Omental fat pad (tissue), 4 donors: ENCODE results near the gene GPR157. TPM values are rescaled to one million over a fixed set of nuclear protein-coding genes. Genes with fewer than 3 reads are reported as not detected.
"Not testable (repeated sequence)": the region's sequence is repeated elsewhere in the genome, so short reads cannot be mapped to it uniquely, and the experiment has no call there.

ENCODE experiments used
- ATAC-seq: fragments of 150-250 bp; one replicate; pipeline ENCODE4 v1.9.1; 2016; ENCODE audit warnings: mild to moderate bottlenecking, moderate library complexity; ENCODE audit not compliant: low FRiP score
- DNase-seq: peaks from one replicate; pipeline ENCODE4 v3.0.0-alpha.2; 2019; ENCODE audit warnings: low spot score
- CTCF ChIP-seq, 3 donors: fragments of 450-650 bp; IDR thresholded peaks; one replicate each; pipeline ENCODE4 v1.5.1; 2016 to 2017; ENCODE audit warnings: antibody characterized with exemption in 3 of 3, mild to moderate bottlenecking in 3 of 3, moderate library complexity in 2 of 3
- total RNA-seq, 4 donors: library from RNA; depleted of rRNA; stranded (reverse); fragments of >200 nt; gene quantifications; one replicate each; pipeline ENCODE4 v1.1.0, GENCODE V29; 2016

GPR157 gene
- total RNA-seq, 4 donors from 2014 or later: 1.6 to 8.8 (median 6.9) TPM

GRCh38 chr1:9165396-9165795 lies 36.5 kb upstream of the GPR157 start:
- ATAC-seq (no peak), DNase-seq (no peak)
- no peak for TF ChIP-seq CTCF (IDR thresholded peaks at IDR 0.05)

GRCh38 chr1:9164919-9165318 lies 36.0 kb upstream of the GPR157 start:
- ATAC-seq: no peak
- no peak for DNase-seq
- TF ChIP-seq CTCF (IDR thresholded peaks at IDR 0.05): no peak

GRCh38 chr1:9164532-9164900 lies 35.6 kb upstream of the GPR157 start:
- DNase-seq: no peak
- no peak for TF ChIP-seq CTCF (IDR thresholded peaks at IDR 0.05)
- ATAC-seq: no peak

GRCh38 chr1:9161963-9162362 lies 33.1 kb upstream of the GPR157 start:
- DNase-seq (no peak), ATAC-seq (no peak)
- no peak for TF ChIP-seq CTCF (IDR thresholded peaks at IDR 0.05)

GRCh38 chr1:9161342-9161741 lies 32.4 kb upstream of the GPR157 start:
- no peak for DNase-seq
- no peak for ATAC-seq

GRCh38 chr1:9160079-9160717 lies 31.3 kb upstream of the GPR157 start:
- ATAC-seq: no peak
- no peak for TF ChIP-seq CTCF (IDR thresholded peaks at IDR 0.05)
- DNase-seq: no peak

More at GRCh38 chr1:9161342-9161741, 32.4 kb upstream of the GPR157 start:
- no peak for TF ChIP-seq CTCF (IDR thresholded peaks at IDR 0.05)

GRCh38 chr1:9155879-9156278 lies 27.0 kb upstream of the GPR157 start:
- TF ChIP-seq CTCF (IDR thresholded peaks at IDR 0.05): no peak
- DNase-seq (no peak), ATAC-seq (no peak)

- ATAC-seq, DNase-seq: not testable (repeated sequence)
Observed at GRCh38 chr1:9155405-9155804, 26.5 kb upstream of the GPR157 start.
